GM12892 (cell line): ENCODE data around the gene PRIM1.
"Not testable (repeated sequence)": the region's sequence is repeated elsewhere in the genome, so short reads cannot be mapped to it uniquely, and the experiment has no call there.

Source experiments
- POLR2A ChIP-seq: IDR thresholded peaks from 2 replicates; pipeline ENCODE4 v1.6.1; 2011; ENCODE audit warnings: low read depth, low read length, control low read depth
- POLR2AphosphoS5 ChIP-seq: IDR thresholded peaks from 2 replicates; pipeline ENCODE4 v1.6.1; 2011; ENCODE audit warnings: low read depth, low read length, control low read depth

DNA sequence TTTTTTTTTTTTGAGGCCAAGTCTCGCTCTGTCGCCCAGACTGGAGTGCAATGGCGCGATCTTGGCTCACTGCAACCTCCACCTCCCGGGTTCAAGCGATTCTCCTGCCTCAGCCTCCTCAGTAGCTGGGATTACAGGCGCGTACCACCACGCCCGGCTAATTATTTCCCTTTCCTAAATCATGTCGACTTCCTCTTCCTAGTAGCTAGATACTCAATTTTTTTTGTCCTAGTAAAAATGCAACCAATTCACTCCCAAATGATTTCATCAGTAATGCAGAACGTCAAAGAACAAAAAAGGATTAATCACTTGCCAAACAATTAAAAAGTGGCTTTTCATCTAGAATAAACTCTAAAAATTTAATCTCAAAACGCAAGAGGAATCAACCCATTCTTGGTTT is 1.5 kb downstream of the PRIM1 start:
- not testable (repeated sequence) for TF ChIP-seq POLR2AphosphoS5, POLR2A
